PC-3 (cell line): ENCODE results near the gene CAPSL. TPM values are rescaled to one million over a fixed set of nuclear protein-coding genes. Genes with fewer than 3 reads are reported as not detected.

Experiments
- ATAC-seq: fragments of 200-7000 bp; cut with Tn5 transposase; 2 replicates; pipeline ENCODE4 v1.9.1; 2020; ENCODE audit warnings: mild to moderate bottlenecking, moderate library complexity
- BruUV-seq: library from RNA; stranded (reverse); fragments of 400-500 nt; replicated peaks from 2 replicates; lab custom pipeline; 2021; lab: Mats Ljungman, UMichigan
- CTCF ChIA-PET: fragments of 300-600 bp; sonication (Branson Sonifier 250); formaldehyde crosslinking; loops from one replicate; lab custom pipeline; 2022; ENCODE audit warnings: antibody characterized with exemption; lab: Charles Lee
- POLR2A ChIA-PET: fragments of 300-600 bp; sonication (Branson Sonifier 250); formaldehyde crosslinking; loops from one replicate; lab custom pipeline; 2022; ENCODE audit warnings: antibody characterized with exemption; ENCODE audit not compliant: unreplicated experiment; lab: Charles Lee
- DNase-seq: peaks from one replicate; pipeline ENCODE4 v3.0.0-alpha.2; 2015
- H2AFZ ChIP-seq: fragments of 300-600 bp; sonication (generic); 2 replicates; pipeline ENCODE4 v1.6.0; 2016; ENCODE audit warnings: antibody characterized with exemption, low read length
- H3F3A ChIP-seq: fragments of 300-600 bp; sonication (generic); one replicate; pipeline ENCODE4 v1.6.0; 2017; ENCODE audit warnings: antibody characterized with exemption, low read length, control low read depth, mild to moderate bottlenecking; ENCODE audit not compliant: unreplicated experiment
- H3K27ac ChIP-seq: fragments of 300-600 bp; sonication (generic); 2 replicates; pipeline ENCODE4 v1.5.1; 2016; ENCODE audit warnings: mild to moderate bottlenecking, low read length
- H3K27me3 ChIP-seq: fragments of 300-600 bp; sonication (generic); 2 replicates; pipeline ENCODE4 v1.6.1; 2016; ENCODE audit warnings: low read length, mixed read lengths
- H3K36me3 ChIP-seq: fragments of 300-600 bp; sonication (generic); 2 replicates; pipeline ENCODE4 v1.6.1; 2016; ENCODE audit warnings: low read depth, mixed run types, low read length, mixed read lengths
- H3K4me1 ChIP-seq: fragments of 300-600 bp; sonication (generic); 2 replicates; pipeline ENCODE4 v1.5.1; 2016; ENCODE audit warnings: low read length; ENCODE audit not compliant: insufficient read depth
- H3K4me2 ChIP-seq: fragments of 300-600 bp; sonication (generic); 2 replicates; pipeline ENCODE4 v1.6.0; 2016; ENCODE audit warnings: low read length
- H3K4me3 ChIP-seq: fragments of 300-600 bp; sonication (generic); 2 replicates; pipeline ENCODE4 v1.5.1; 2016; ENCODE audit warnings: mild to moderate bottlenecking, low read length, mixed read lengths
- H3K79me2 ChIP-seq: fragments of 300-600 bp; sonication (generic); 2 replicates; pipeline ENCODE4 v1.6.1; 2017; ENCODE audit warnings: low read length, mixed read lengths
- H3K9ac ChIP-seq: fragments of 300-600 bp; sonication (generic); 2 replicates; pipeline ENCODE4 v1.6.0; 2016; ENCODE audit warnings: mild to moderate bottlenecking, low read length
- H3K9me2 ChIP-seq: fragments of 300-600 bp; sonication (generic); replicated peaks from 2 replicates; pipeline ENCODE4 v1.6.1; 2016; ENCODE audit warnings: mixed run types, low read length, mixed read lengths
- H3K9me3 ChIP-seq: fragments of 300-600 bp; sonication (generic); 2 replicates; pipeline ENCODE4 v1.6.1; 2016; ENCODE audit warnings: low read length, mixed read lengths
- H4K20me1 ChIP-seq: fragments of 300-600 bp; sonication (generic); 2 replicates; pipeline ENCODE4 v1.6.1; 2016; ENCODE audit warnings: low read length, mixed read lengths
- EZH2 ChIP-seq: fragments of 300-600 bp; sonication (generic); IDR thresholded peaks from one replicate; pipeline ENCODE4 v1.6.1; 2017; ENCODE audit warnings: antibody characterized with exemption, mild to moderate bottlenecking, low read length; ENCODE audit not compliant: unreplicated experiment
- EZH2phosphoT487 ChIP-seq: fragments of 300-600 bp; sonication (generic); IDR thresholded peaks from 2 replicates; pipeline ENCODE4 v1.6.1; 2018; ENCODE audit warnings: mild to moderate bottlenecking, antibody characterized with exemption, low read length, borderline replicate concordance
- intact Hi-C: fragments of 100-400 bp; cut with micrococcal nuclease; formaldehyde crosslinking; loops from 2 replicates; pipeline ENCODE4 v1.9.0; 2023
- total RNA-seq: library from RNA; depleted of rRNA; stranded (reverse); fragments of >200 nt; gene quantifications from 2 replicates; pipeline ENCODE4 v1.2.3, GENCODE V29; 2014
- TF ChIP-seq, protein P1 (sequence below): fragments of 300-600 bp; sonication (generic); conservative IDR thresholded peaks from 2 replicates; pipeline ENCODE4 v1.5.1; 2017; ENCODE audit warnings: antibody characterized with exemption, low read depth, mild to moderate bottlenecking, low read length

Gene CAPSL
- total RNA-seq, 1 experiment from 2014 or later: 0.11 TPM

DNA sequence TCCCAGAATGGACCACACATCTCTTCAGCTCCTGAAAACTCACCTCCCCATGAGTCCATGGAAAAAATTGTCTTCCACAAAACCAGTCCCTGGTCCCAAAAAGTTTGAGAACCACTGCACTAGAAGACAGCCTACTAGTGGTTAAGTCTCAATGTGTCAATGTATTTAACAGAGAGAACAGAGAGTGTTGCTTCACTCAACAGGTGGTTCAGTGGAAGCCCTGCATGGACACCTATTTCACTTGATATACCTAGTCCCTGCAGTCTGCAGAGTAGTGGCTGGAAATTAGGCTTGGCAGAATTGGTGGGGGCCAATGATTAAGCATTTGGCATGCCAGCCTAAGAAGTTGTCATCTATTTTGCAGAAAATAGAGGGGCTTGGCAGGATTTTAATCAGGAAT lies 58.8 kb downstream of the CAPSL start:
- DNase-seq: no peak
- intact Hi-C loops: no loop called here
- no peak for ATAC-seq
- no peaks in the 10 kb centered on the region for H3K9me3 ChIP-seq
- no peak overlapping the region for H2AFZ ChIP-seq
- H3K4me1 ChIP-seq: peaks cover 29% of the 10 kb centered on the region
- TF ChIP-seq, protein P1, sequence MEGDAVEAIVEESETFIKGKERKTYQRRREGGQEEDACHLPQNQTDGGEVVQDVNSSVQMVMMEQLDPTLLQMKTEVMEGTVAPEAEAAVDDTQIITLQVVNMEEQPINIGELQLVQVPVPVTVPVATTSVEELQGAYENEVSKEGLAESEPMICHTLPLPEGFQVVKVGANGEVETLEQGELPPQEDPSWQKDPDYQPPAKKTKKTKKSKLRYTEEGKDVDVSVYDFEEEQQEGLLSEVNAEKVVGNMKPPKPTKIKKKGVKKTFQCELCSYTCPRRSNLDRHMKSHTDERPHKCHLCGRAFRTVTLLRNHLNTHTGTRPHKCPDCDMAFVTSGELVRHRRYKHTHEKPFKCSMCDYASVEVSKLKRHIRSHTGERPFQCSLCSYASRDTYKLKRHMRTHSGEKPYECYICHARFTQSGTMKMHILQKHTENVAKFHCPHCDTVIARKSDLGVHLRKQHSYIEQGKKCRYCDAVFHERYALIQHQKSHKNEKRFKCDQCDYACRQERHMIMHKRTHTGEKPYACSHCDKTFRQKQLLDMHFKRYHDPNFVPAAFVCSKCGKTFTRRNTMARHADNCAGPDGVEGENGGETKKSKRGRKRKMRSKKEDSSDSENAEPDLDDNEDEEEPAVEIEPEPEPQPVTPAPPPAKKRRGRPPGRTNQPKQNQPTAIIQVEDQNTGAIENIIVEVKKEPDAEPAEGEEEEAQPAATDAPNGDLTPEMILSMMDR: no peak
- TF ChIP-seq EZH2 (no peak), EZH2phosphoT487 (no peak)
- no peaks in the 10 kb centered on the region for H3K9me2 ChIP-seq
- H3F3A ChIP-seq: no peaks in the 10 kb centered on the region
- POLR2A ChIA-PET: no interaction called here
- H3K27ac ChIP-seq: no peak overlapping the region
- H3K27me3 ChIP-seq: no peaks in the 10 kb centered on the region
- H3K9ac ChIP-seq: no peak overlapping the region
- no TSS peak for BruUV-seq
- H3K4me3 ChIP-seq: no peak overlapping the region
- CTCF ChIA-PET: no interaction called here
- H3K36me3 ChIP-seq: 0 out of 2 replicates have a peak, but pooled peaks cover 3% of the 10 kb centered on the region
- no peaks in the 10 kb centered on the region for H3K79me2 ChIP-seq
- no peaks in the 10 kb centered on the region for H4K20me1 ChIP-seq
- H3K4me2 ChIP-seq: no peak overlapping the region

DNA sequence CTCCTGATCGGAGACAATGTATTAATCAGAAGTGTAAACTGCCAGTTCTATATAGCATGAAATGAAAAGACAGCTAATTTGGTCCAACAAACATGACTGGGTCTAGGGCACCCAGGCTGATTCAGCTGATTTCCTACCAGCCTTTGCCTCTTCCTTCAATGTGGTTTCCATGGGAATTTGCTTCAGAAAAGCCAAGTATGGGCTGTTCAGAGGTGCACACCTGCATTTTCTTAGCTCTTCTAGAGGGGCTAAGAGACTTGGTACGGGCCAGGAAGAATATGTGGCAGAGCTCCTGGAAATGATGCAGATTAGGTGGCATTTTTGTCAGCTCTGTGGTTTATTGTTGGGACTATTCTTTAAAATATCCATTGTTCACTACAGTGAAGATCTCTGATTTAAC lies 59.3 kb downstream of the CAPSL start:
- ChIA-PET POLR2A (no interaction called here), CTCF (no interaction called here)
- H3K9me3 ChIP-seq: no peaks in the 10 kb centered on the region
- no peak overlapping the region for H3K27ac ChIP-seq
- H3K79me2 ChIP-seq: no peaks in the 10 kb centered on the region
- no peaks in the 10 kb centered on the region for H3K9me2 ChIP-seq
- intact Hi-C loops: no loop called here
- H3K9ac ChIP-seq: no peak overlapping the region
- H3K36me3 ChIP-seq: 0 out of 2 replicates have a peak, but pooled peaks cover 3% of the 10 kb centered on the region
- no peaks in the 10 kb centered on the region for H3F3A ChIP-seq
- ATAC-seq: no peak
- H2AFZ ChIP-seq: no peak overlapping the region
- H4K20me1 ChIP-seq: no peaks in the 10 kb centered on the region
- no peaks in the 10 kb centered on the region for H3K27me3 ChIP-seq
- DNase-seq: no peak
- no TSS peak for BruUV-seq
- TF ChIP-seq, protein P1: no peak
- TF ChIP-seq EZH2phosphoT487 (no peak), EZH2 (no peak)
- no peak overlapping the region for H3K4me3 ChIP-seq
- peaks cover 23% of the 10 kb centered on the region for H3K4me1 ChIP-seq
- H3K4me2 ChIP-seq: no peak overlapping the region

DNA sequence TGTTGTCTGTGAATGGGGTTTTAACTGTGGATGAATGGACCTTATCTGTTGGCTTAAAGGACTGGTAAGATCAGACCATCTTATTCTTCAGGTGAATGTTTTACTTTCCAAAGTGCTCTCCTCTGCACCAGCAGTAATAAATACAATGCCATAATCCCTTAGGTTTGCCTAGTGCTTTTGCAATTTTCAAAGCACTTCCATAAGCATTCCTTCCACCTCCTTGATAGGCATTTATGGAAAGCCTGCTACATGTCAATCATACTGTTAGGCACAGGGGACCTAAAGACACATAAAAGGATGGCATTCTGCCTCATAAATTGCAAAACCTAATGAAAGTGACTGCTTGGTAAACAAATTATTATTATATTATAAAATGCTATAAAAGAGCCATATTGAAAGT lies 60.3 kb downstream of the CAPSL start:
- Histone ChIP-seq H3K4me1 (peaks cover 15% of the 10 kb centered on the region), H3K27me3 (no peaks in the 10 kb centered on the region), H4K20me1 (no peaks in the 10 kb centered on the region), H3K9me3 (no peaks in the 10 kb centered on the region), H3K4me2 (no peak overlapping the region), H3K36me3 (0 out of 2 replicates have a peak, but pooled peaks cover 3% of the 10 kb centered on the region), H3K79me2 (no peaks in the 10 kb centered on the region), H3K27ac (no peak overlapping the region), H3K9me2 (no peaks in the 10 kb centered on the region), H3F3A (no peaks in the 10 kb centered on the region), H2AFZ (no peak overlapping the region), H3K4me3 (no peak overlapping the region), H3K9ac (no peak overlapping the region)
- intact Hi-C loops: no loop called here
- CTCF ChIA-PET: no interaction called here
- no peak for DNase-seq
- no peak for ATAC-seq
- TF ChIP-seq EZH2phosphoT487 (no peak), EZH2 (no peak)
- TF ChIP-seq, protein P1: no peak
- POLR2A ChIA-PET: no interaction called here
- no TSS peak for BruUV-seq
